BJ (cell line): ENCODE data around the gene SRPRA. TPM values are rescaled to one million over a fixed set of nuclear protein-coding genes. Genes with fewer than 3 reads are reported as not detected.
"Not testable (repeated sequence)": the region's sequence is repeated elsewhere in the genome, so short reads cannot be mapped to it uniquely, and the experiment has no call there.

Experiments used
- CTCF ChIA-PET: fragments of 350-600 bp; formaldehyde crosslinking; extraction: SDS; loops from one replicate; lab custom pipeline; 2021; ENCODE audit warnings: antibody characterized with exemption, inconsistent platforms; lab: Yijun Ruan, JAX
- POLR2A ChIA-PET: fragments of 300-600 bp; sonication (Branson Sonifier 250); formaldehyde crosslinking; extraction: SDS; loops from one replicate; lab custom pipeline; 2021; ENCODE audit warnings: antibody characterized with exemption; lab: Charles Lee
- DNase-seq: peaks from one replicate; pipeline ENCODE4 v3.0.0-alpha.2; 2011; ENCODE audit warnings: low read depth
- H3K27me3 ChIP-seq: 2 replicates; pipeline ENCODE4 v1.6.0; 2011; ENCODE audit warnings: low read length; ENCODE audit not compliant: control insufficient read depth, insufficient read depth
- H3K36me3 ChIP-seq: 2 replicates; pipeline ENCODE4 v1.5.1; 2011; ENCODE audit warnings: low read length; ENCODE audit not compliant: control insufficient read depth, insufficient read depth
- H3K4me3 ChIP-seq: 2 replicates; pipeline ENCODE4 v1.5.1; 2011; ENCODE audit warnings: low read depth, mild to moderate bottlenecking, control low read depth, low read length
- polyA plus RNA-seq: library from polyadenylated mRNA; depleted of rRNA; stranded (reverse); fragments of >200 nt; gene quantifications from 2 replicates; pipeline ENCODE4 v1.2.3, GENCODE V29; 2011
- TF ChIP-seq, protein P1 (sequence below): IDR thresholded peaks from 2 replicates; pipeline ENCODE4 v1.5.1; 2011; ENCODE audit warnings: low read depth, mild to moderate bottlenecking, control low read depth, inconsistent platforms, low read length, moderate library complexity; ENCODE audit not compliant: insufficient read depth

Gene SRPRA
- polyA plus RNA-seq, 1 experiment, result 181 TPM

DNA sequence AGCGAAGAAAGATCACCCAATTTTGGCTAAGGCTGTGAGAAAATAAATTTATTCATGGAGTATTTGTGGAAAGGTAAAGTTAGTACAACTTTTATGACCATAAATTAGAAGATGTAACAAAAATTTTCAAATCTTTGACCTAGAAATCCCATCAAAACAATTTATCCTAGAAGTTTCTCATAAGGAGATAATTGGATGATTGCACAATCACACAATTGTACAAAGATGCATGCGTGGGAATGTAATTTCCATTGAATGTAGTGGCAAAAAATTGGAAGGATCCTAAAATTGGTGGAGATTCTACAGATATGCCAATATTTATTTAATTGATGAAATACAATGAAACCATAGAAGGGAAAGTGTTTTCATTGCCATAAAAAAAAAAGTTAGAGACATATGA, 11.6 kb downstream of the SRPRA start:
- TF ChIP-seq, protein P1, sequence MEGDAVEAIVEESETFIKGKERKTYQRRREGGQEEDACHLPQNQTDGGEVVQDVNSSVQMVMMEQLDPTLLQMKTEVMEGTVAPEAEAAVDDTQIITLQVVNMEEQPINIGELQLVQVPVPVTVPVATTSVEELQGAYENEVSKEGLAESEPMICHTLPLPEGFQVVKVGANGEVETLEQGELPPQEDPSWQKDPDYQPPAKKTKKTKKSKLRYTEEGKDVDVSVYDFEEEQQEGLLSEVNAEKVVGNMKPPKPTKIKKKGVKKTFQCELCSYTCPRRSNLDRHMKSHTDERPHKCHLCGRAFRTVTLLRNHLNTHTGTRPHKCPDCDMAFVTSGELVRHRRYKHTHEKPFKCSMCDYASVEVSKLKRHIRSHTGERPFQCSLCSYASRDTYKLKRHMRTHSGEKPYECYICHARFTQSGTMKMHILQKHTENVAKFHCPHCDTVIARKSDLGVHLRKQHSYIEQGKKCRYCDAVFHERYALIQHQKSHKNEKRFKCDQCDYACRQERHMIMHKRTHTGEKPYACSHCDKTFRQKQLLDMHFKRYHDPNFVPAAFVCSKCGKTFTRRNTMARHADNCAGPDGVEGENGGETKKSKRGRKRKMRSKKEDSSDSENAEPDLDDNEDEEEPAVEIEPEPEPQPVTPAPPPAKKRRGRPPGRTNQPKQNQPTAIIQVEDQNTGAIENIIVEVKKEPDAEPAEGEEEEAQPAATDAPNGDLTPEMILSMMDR, result no peak
- Histone ChIP-seq H3K36me3 (peaks cover 6% of the 10 kb centered on the region), H3K4me3 (no peak overlapping the region), H3K27me3 (no peaks in the 10 kb centered on the region)
- ChIA-PET POLR2A (no interaction called here), CTCF (interaction anchor here (0.6 kb wide), 2 partner anchors 261 to 1421 kb away, joined by 3 read pairs; no protein-coding TSS in a partner anchor)
- no peak for DNase-seq

DNA sequence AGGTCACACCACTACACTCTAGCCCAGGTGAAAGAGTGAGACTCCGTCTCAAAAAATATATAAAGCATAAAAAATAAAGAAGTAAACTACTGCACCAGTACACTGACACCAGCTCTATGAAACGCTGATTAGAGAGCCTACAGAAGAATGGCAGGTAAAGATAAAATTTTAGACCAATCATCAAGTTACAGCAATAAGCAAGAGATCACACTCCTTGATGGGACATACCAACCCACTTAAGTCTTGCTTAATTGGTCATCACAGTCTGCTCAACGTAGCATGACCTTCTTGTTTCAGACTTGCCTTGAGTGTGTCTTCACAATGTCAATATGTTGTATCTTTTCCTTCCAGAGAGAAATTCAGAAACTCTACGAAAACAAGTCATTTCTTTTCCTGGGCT, 12.5 kb downstream of the SRPRA start:
- no peak for DNase-seq
- CTCF ChIA-PET, result no interaction called here

DNA sequence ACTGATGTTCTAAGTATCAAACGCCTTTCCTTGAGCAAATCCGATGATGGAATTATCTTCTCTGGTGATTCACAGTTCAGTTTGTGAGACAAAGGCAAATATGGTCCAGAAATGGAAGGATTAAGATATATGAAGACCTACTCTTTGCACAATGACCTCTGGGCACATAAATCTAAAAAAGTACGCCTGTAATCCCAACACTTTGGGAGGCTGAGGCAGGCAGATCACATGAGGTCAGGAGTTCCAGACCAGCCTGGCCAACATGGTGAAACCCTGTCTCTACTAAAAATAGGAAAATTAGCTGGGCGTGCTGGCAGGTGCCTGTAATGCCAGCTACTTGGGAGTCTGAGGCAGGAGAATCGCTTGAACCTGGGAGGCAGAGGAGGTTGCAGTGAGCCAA, 13.2 kb downstream of the SRPRA start:
- DNase-seq, H3K27me3 ChIP-seq, H3K36me3 ChIP-seq, H3K4me3 ChIP-seq, POLR2A ChIA-PET: not testable (repeated sequence)
- CTCF ChIA-PET, result interaction anchor here (1.1 kb wide), 1 partner anchor 9 kb away, joined by 3 read pairs; no protein-coding TSS in a partner anchor

More for the DNA sequence above, 12.5 kb downstream of the SRPRA start:
- Histone ChIP-seq H3K27me3 (no peaks in the 10 kb centered on the region), H3K4me3 (no peak overlapping the region), H3K36me3 (peaks cover 5% of the 10 kb centered on the region; the same call in 1 of the 2 replicates)
- POLR2A ChIA-PET, result no interaction called here
- TF ChIP-seq, protein P1, result no peak

DNA sequence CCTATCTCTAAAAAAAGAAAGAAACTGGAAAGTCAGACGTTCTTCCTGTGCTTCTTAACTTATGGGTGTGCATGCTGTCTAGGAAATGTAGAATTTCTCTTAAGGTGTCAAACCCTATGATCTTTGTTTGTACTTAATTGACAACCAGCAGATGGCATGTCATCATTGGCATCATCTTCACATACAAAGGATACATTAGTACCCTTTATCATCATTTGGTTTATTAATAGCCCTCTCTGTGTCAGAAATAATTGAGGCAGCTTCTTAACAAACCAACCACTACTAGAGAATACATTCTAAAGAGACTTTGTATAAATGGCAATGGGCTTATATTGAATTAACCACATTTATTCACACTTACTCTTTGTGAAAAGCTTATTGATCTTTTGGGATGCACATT, 13.9 kb downstream of the SRPRA start:
- H3K36me3 ChIP-seq, result peaks cover 5% of the 10 kb centered on the region; the same call in 1 of the 2 replicates
- DNase-seq, result no peak
- ChIA-PET CTCF (interaction anchor here (1.0 to 1.1 kb wide), 2 partner anchors 9 to 11 kb away, joined by 3 read pairs; no protein-coding TSS in a partner anchor), POLR2A (no interaction called here)
- no peaks in the 10 kb centered on the region for H3K27me3 ChIP-seq
- no peak overlapping the region for H3K4me3 ChIP-seq
- TF ChIP-seq, protein P1, result no peak

DNA sequence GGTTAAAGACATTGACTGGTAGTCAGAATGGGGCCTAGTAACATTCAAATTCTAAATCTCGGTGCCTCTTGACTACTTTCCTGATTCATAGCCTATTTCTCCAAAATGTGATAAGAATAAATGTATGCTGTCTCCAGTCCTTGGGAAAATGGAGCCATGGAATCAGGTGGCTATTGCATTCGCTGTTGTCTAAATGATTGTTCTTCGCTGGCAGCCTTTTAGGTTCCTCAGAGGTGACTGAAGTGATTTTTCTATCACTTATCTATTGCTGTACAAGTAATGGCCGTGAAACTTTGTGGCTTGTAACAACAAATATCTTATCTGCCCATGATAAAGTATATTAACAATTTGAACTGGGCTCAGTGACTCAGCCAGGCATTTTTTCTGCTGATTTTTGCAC, 15.4 kb downstream of the SRPRA start:
- H3K36me3 ChIP-seq, result peaks cover 5% of the 10 kb centered on the region; the same call in 1 of the 2 replicates
- TF ChIP-seq, protein P1, result no peak
- DNase-seq, result no peak
- POLR2A ChIA-PET, result no interaction called here
- H3K27me3 ChIP-seq, result no peaks in the 10 kb centered on the region
- CTCF ChIA-PET, result no interaction called here
- H3K4me3 ChIP-seq, result no peak overlapping the region

DNA sequence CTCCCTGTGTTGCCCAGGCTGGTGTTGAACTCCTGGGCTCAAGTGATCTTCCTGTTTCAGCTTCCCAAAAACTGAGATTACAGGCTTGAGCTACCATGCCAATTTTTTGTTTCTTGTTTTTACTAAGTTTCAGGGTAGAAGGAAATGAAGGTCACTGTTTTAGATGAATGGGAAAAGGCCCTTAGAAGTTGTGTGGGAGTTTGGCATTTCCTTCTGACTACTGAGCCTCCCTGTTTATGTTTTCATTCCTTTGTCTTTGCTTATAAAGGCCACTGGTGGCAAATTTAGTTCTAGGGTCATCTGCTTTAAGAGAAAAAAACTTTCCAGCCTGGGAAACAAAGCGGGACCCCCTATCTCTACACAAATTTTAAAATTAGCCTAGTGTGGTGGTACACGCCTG, 22.1 kb downstream of the SRPRA start:
- Histone ChIP-seq H3K36me3 (peaks cover 4% of the 10 kb centered on the region), H3K27me3 (no peaks in the 10 kb centered on the region), H3K4me3 (no peak overlapping the region)
- CTCF ChIA-PET, result interaction anchor here (1.4 kb wide), 1 partner anchor 8 kb away, joined by 3 read pairs; no protein-coding TSS in a partner anchor
- DNase-seq, result no peak
- POLR2A ChIA-PET, result no interaction called here
- TF ChIP-seq, protein P1, result no peak
